ENCODE measurements around the gene ETV3.

DNA sequence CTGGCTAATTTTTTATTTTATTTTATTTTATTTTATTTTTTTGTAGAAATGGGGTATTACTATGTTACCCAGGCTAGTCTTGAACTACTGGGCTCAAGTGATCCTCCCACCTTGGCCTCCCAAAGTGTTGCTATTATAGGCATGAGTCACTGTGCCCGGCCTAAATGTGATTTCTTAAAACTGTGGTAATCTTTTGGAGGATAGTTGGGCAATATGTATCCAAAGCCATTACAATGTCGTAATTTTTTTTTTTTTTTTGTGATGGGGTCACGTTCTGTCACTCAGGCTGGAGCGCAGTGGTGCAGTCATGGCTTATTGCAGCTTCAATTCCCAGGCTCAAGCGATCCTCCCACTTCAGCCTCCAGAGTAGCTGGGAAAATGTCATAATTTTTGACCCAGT, 52.8 kb downstream of the ETV3 start:
- TF ChIP-seq, protein P1, sequence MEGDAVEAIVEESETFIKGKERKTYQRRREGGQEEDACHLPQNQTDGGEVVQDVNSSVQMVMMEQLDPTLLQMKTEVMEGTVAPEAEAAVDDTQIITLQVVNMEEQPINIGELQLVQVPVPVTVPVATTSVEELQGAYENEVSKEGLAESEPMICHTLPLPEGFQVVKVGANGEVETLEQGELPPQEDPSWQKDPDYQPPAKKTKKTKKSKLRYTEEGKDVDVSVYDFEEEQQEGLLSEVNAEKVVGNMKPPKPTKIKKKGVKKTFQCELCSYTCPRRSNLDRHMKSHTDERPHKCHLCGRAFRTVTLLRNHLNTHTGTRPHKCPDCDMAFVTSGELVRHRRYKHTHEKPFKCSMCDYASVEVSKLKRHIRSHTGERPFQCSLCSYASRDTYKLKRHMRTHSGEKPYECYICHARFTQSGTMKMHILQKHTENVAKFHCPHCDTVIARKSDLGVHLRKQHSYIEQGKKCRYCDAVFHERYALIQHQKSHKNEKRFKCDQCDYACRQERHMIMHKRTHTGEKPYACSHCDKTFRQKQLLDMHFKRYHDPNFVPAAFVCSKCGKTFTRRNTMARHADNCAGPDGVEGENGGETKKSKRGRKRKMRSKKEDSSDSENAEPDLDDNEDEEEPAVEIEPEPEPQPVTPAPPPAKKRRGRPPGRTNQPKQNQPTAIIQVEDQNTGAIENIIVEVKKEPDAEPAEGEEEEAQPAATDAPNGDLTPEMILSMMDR (IDR thresholded peaks at IDR 0.05): no peak
- TF ChIP-seq EZH2 (IDR thresholded peaks at IDR 0.05): no peak
